SK-N-SH (cell line): ENCODE measurements around the gene PHLPP1.

Source experiments
- CTCF ChIP-seq: fragments of 200-600 bp; sonication (generic); IDR thresholded peaks from 2 replicates; pipeline ENCODE4 v1.6.1; 2017; ENCODE audit warnings: antibody characterized with exemption, mild to moderate bottlenecking, moderate library complexity
- EZH2phosphoT487 ChIP-seq: fragments of 200-600 bp; sonication (generic); IDR thresholded peaks from 2 replicates; pipeline ENCODE4 v1.6.1; 2017; ENCODE audit warnings: low read depth, mixed run types, mild to moderate bottlenecking, antibody characterized with exemption, moderate library complexity, borderline replicate concordance
- GABPA ChIP-seq: IDR thresholded peaks from 2 replicates; pipeline ENCODE4 v1.4.0; 2012; ENCODE audit warnings: low read depth, mild to moderate bottlenecking
- NFIC ChIP-seq: IDR thresholded peaks from 2 replicates; pipeline ENCODE4 v1.4.0; 2012; ENCODE audit warnings: borderline replicate concordance
- PBX3 ChIP-seq: IDR thresholded peaks from 2 replicates; pipeline ENCODE4; 2012
- RAD21 ChIP-seq: IDR thresholded peaks from 2 replicates; pipeline ENCODE4 v1.6.1; 2012; ENCODE audit warnings: mild to moderate bottlenecking, low read length
- REST ChIP-seq: IDR thresholded peaks from 2 replicates; pipeline ENCODE4 v1.6.1; 2012; ENCODE audit warnings: mild to moderate bottlenecking, low read depth, low read length, moderate library complexity
- ZBTB33 ChIP-seq: IDR thresholded peaks from 2 replicates; pipeline ENCODE4 v1.4.0; 2012; ENCODE audit warnings: low read depth, borderline replicate concordance

GRCh38 chr18:62939433-62939832 is 224.1 kb downstream of the PHLPP1 start:
- TF ChIP-seq GABPA (no peak), CTCF (no peak), PBX3 (no peak), EZH2phosphoT487 (no peak), REST (no peak), ZBTB33 (no peak), NFIC (no peak), RAD21 (no peak)
